NCI-H748 (cell line): Measurements from ENCODE around the gene RUNDC3A.

Experiments
- DNase-seq: peaks from one replicate; lab custom pipeline; 2025; ENCODE audit not compliant: unreplicated experiment; lab: John Stamatoyannopoulos, UW

Gene RUNDC3A

DNA sequence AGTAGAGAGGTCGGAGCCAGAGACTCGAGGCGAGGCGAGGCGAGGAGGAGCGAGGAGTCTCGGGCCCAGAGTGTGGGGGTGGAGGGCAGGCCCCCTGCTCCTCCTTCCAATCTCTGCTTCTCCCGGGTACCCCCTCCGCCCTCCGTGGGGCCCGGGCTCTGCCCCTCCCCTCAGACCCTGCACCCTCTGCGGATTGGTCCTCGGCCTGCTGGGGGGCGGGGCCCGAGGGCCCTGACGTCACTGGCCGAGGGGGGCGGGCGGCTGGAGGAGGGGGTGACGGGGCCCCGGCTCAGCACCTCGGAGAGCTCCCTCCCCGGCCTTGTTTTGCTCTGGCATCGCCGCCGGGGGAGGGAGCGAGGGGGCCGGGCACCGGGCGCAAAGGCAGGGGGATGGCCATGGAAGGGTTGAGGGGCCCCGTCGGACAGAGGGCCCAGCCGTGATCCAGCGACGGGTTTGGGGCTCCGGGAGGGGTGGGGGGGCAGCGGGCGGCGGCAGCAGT lies at the start of gene RUNDC3A:
TSS of gene RUNDC3A (plus strand) at position 282 of the 499 bp plus-strand sequence. CDS start 232 bp downstream, outside the sequence.
- peak; percentile 89 for DNase-seq

DNA sequence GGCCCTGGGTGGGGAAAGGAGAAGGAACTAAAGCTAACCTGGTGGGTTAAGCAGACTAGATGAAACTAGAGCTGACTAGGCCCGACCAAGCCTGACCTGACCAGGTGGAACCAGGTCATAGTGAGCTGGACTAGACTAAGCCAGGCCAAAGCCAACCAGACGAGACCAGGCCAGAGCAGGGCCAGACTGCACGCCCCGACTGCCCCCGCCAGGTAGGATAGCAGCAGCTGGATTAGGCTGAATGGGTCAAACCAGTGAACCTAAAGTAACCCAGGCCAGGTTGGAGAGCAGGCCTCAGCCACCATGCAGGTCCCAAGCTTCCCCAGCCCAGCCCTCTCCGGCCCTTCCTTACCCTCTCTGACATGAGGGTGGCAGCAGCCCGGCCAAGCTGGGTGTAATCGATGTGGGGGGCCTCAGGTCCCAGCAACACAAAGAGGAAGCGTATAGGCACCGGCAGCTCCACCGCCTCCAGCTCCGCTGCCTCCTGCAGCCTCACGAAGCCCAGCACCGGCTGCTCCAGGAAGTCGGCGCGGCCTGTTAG lies 49.5 kb upstream of the RUNDC3A start:
- DNase-seq, result no peak

GRCh38 chr17:44260296-44260695 lies 48.1 kb upstream of the RUNDC3A start:
- no peak for DNase-seq

- DNase-seq, result no peak
These were observed 45.7 kb upstream of the RUNDC3A start for GRCh38 chr17:44262654-44263225.

GRCh38 chr17:44263345-44263902 lies 45.0 kb upstream of the RUNDC3A start:
- no peak for DNase-seq

DNA sequence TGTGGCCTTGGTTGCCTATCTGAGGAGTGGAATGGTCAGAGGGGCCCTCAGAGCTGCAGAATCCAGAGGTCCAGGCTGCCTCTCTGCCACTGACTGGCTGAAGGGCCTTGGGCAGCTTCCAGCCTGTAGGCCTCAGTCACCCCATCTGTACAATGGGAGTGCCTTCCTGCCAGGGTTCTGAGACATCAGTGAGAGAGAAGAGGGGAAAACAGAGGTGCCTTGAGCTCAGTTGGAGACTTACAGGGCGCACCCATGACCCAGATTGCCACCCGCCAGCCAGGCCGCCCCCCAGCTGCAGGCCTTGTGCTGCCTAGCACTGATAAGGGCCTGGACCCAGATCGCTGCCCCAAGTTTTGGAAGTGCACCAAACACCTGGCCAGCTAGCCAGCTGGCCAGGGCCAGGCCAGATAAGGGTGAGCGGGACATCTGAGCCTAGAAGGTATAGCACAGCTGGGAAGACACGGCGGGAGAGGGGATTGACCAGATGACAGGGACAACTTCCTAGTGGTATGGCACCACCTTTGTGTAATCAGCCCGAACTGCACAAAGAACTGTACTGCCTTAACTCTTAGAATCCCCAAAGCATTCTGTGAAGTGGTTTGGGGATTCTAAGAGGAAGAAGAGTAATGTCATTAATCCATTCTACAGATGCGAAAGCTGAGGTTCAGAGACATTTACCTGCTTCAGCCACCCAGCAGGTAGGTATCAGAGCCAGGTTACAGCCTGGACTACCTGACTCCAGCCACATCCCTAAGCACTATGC lies 41.8 kb upstream of the RUNDC3A start:
- no peak for DNase-seq

- DNase-seq, result no peak
These were observed 41.3 kb upstream of the RUNDC3A start for GRCh38 chr17:44267165-44267455.

DNA sequence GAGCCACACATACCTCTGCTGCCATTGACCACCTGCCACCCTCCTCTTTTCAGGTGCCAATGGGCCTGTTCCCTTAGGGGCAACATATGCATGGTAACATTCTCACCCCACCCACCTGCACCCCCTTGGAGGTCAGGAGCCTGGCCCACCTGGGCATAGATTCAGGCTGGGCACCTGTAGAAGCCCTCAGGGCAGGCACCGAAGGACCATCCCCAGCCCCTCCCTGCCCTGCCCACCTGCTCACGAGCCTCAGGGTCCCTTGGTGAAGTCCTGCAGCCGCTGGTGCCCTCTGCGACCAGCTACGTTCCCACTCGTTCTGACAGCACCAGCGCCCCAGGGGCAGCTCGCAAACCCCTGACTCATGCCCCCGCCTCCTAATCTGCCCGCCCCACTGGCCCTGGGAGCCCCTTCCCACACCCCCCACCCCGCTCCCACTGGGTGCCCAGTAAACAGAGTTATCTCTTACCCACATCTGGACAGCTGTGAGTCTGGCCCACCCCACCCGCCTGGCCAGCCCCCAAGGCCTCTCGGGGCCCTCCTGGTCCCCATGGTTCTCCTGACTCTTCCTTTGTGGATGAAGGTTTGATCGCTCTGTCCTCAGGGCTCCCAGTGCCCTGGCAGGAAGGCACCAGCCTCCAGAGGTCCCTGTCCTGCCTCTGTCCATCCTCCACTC lies 40.4 kb upstream of the RUNDC3A start, which contains the start of gene SLC4A1:
TSS of gene SLC4A1 (minus strand) at position 318 of the 673 bp plus-strand sequence. CDS start 5,269 bp downstream, outside the sequence.
- DNase-seq, result no peak

DNA sequence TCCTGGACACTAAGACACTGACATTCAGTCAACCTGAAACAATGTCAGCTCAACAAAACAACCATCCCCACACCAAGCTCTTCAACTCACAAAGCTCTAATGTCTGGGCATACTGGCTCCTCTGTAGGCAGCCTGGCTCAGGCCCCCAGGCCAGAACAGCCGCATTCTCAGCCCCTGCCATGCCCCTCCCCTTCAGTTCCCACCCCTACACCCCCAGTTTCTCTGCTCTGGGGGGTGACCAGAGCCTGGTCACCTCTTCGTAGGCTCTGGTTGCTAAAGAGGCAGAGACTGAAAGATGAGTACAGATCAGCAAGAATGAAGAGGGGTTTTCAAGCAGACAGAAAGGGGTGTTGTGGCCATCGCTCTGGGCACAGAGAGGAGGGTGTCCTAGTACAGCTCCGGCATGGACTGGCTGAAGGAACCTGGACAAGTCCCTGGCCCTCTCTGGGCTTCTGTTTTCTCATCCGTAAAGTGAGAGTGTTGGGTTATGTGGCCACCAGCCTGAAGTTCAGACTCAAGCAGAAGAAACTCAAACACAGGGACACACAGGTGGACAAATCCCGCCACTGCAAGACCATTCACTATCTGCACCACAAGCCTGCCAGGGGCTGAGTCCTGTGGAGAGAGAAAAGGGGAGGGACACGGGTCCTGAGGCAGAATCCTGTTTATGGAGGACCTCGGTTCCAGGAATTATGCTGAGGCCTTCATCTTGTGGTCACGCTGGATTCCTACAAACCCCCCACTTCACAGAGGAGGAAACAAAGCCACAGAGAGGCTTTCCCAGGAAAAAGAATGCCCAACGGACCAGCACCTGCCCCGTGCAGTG lies 39.5 kb upstream of the RUNDC3A start:
- DNase-seq, result no peak

DNA sequence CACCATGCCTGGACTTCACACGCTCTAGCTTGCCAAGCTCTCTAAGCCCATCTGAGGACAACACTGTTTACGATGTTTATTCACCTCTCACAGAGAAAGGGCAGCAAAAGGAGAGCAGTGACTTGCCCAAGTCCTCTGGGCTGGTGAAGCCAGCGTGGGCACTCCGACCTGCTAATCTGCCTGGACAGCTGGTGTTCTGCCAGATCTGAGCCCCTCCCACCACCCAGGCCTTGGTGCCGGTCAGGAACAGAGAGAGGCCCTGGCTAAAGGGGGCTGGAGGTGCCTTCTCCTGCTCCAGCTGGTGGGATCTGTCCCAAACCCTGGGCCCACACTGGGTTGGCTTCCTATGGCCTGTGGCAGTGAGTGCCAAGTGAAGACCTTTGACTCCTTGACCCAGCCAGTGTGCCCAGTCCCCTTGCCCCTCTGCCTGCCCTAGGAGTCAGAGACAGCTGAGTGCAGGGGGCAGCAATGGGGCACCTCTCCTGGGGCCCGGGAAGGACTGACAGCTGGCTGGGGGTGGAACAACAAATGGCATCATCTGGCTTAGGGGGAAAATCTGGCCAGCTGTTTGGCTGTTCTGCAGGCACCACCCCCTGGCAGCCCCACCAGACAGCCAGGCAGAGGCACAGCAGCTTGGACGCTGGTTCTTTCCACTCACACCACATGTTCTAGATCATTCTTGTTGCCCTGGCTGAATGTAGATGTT lies 38.7 kb upstream of the RUNDC3A start:
- no peak for DNase-seq

DNA sequence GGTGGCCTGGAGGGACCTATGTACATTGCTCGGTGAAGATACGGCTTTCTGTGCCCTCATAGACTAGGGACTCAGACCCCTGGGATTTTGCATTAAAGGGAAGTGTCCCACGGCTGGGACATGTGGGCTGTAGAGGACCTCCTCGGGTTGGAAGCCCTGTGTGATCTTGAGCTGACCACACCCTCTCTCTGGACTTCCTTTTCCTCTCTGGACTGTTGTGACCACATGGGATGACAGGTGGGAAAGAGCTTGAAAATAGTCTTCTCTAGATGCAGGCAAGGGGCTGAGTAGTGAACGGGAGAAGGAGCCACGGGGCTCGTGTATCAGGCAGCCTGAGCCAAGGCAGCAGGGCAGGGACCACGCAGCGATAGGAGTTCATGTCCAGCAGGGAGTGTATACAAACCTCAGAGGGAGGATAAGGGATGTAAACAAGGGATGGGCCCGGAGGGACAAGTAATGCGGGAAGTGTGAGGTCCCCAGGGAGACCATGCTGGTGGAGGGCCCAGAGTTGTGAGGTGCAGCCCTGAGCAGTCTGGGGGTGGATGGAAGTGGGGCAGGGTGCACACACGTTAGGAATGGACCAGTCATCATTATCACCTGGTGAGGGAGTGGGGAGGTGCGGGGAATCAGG lies 36.0 kb upstream of the RUNDC3A start:
- no peak for DNase-seq

GRCh38 chr17:44272954-44273353 lies 35.4 kb upstream of the RUNDC3A start:
- DNase-seq, result no peak

DNA sequence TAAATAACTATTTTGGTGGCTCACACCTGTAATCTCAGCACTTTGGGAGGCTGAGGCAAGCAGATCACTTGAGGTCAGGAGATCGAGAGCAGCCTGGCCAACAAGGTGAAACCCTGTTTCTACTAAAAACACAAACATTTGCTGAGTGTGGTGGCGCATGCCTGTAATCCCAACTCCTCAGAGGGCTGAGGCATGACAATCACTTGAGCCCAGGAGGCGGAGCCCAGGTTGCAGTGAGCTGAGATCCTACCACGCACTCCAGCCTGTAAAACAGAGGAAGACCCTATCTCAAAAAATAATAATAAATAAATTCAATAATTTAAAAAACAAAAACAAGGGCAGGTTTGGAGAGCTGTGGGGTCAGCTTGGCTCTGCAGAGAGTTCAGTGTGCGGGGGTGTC lies 34.8 kb upstream of the RUNDC3A start:
- DNase-seq, result no peak

- DNase-seq, result no peak
These were observed 30.4 kb upstream of the RUNDC3A start for GRCh38 chr17:44277976-44278375.

GRCh38 chr17:44279346-44279665 lies 29.1 kb upstream of the RUNDC3A start:
- DNase-seq, result no peak

DNA sequence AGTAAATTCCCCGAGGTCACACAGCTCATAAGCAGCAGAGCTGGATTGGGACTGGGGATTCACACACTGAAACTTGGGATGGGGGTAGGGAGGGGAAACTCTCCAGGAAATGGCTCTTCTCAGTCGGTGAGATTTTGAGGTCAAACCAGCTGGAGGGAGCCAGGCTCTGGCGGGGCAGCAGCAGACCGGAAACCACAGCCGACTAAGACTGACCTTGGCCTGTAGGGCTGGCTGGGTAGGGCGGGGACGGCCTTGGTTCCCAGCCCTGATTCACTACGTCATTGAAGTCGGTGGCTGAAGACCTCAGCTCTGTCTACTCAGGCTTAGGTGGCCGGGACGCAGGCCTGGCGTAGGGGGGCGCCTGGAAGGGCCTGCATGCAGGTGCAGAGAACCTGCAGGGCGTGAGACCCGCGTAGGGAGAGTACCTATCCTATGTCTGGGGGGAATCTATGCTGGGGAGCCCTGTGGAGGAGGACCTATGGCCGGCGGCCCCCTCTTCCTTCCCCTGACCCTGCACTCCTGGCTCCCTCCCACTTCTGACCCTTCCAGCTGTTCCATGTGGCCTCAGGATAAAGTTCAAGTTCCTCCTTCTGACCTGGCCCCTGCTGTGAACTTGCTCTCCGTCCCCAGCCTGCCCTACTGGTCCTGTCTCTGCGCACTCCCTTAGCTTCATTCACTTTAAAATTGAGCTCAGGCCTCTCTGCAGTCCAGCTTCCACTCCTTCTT lies 28.6 kb upstream of the RUNDC3A start:
- DNase-seq, result no peak

GRCh38 chr17:44280392-44280937 lies 27.9 kb upstream of the RUNDC3A start:
- DNase-seq, result no peak

DNA sequence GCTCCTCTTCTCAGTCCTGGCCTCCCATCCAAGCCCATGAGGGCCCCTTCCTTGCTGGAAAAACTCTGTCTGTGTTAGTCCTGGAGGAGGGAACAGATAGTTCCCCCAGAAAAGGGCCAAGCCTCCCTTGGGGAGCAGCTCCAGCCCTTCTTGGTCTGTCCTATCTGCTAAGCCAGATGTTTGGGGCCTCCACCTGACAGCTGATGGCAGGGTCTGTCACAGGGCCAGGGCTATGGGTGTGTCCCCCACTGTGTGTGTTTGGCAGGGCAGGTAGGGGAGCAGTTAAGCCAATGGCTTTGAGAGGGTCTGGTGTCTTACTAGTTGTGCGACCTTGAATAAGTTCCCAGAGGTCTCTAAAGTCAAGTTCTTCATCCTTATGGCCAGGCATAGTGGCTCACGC lies 26.8 kb upstream of the RUNDC3A start:
- DNase-seq, result no peak

DNA sequence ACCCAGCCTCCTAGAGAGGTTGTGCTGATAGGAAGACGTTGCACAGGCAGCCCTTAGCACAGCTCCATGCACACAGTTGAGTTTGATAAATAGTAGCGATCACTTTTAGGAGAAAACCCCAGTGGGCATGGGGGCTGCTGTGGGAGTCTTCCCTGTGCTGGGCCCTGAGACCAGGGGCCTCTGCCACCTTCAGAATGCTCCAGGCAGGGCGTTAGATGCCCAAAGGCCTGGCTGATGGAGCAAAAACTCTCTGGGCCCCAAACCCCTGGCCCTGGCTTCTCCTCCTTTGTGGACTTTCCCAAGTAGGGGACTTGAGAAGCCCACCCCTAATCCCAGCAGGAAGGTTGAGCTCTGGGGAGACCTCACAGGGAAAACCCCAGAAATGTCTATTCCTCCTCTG lies 26.1 kb upstream of the RUNDC3A start:
- no peak for DNase-seq
